Skin epidermis (tissue), 12 donors: Measurements from ENCODE around the gene KNTC1.
"Not testable (repeated sequence)": the region's sequence is repeated elsewhere in the genome, so short reads cannot be mapped to it uniquely, and the experiment has no call there.

Experiments used
- H3K27ac ChIP-seq, 21 experiments: fragments of 200-600 bp; sonication (generic) in 11 of 21; one replicate each; pipeline ENCODE4 v1.5.0; 2020; ENCODE audit warnings: mild to moderate bottlenecking in 3 of 21, inconsistent platforms in 2 of 21, moderate library complexity in 2 of 21
- H3K4me3 ChIP-seq, 7 experiments: fragments of 200-600 bp; sonication (generic) in 2 of 7; one replicate each; pipeline ENCODE4 v1.5.0; 2020; ENCODE audit warnings: inconsistent platforms in 2 of 7, mild to moderate bottlenecking in 2 of 7, moderate library complexity in 1 of 7

KNTC1 gene

GRCh38 chr12:122503783-122504590 is 23.1 kb upstream of the KNTC1 start:
- Histone ChIP-seq H3K27ac (no peak overlapping the region), H3K4me3 (no peak overlapping the region)

GRCh38 chr12:122505419-122506051 is 21.5 kb upstream of the KNTC1 start:
- Histone ChIP-seq H3K4me3 (no peak overlapping the region), H3K27ac (no peak overlapping the region)

DNA sequence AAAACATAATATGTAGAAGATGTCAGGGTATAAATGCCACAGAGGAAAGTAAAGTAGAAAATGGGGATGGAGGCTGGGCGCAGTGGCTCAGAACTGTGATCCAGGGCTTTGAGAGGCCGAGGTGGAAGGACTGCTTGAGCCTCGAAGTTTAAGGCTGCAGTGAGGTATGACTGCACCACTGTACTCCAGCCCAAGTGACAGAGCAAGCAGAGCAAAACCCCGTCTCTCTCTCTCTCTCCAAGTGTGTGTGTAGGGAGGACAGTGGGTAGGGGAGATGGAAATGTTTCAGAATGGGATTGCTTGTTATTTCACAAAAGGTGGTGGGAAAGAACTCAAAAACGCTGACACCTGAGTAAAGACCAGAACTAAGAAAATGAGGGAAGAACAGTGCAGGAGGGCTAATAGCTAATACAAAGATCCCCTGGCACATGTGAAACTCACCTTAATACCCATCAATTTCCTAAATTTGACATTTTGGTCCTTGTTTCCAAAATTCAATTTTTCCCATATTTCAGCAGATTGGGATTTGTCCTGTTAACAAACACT is 20.6 kb upstream of the KNTC1 start:
- Histone ChIP-seq H3K27ac (no peak overlapping the region), H3K4me3 (no peak overlapping the region)

DNA sequence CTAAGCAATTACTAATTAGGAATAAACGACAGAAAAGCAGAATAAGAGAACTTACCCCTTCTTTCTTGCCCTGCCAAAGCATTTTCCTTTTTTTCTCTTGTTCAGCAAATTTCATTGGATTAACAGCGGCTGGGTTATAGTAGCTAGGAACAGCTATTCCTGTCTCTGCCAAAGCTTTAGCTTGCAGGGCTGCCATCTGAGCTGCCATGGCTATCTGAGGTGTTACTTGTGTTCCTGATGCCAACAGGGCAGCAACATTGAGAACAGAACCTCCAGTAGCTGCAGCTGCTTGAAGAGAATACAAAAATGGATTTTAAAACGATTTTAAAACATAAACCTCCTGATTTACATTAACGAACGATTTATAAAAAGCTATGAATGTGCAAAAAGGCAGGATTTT is 18.9 kb upstream of the KNTC1 start:
- Histone ChIP-seq H3K27ac (no peak overlapping the region), H3K4me3 (no peak overlapping the region)

- H3K4me3 ChIP-seq = not testable (repeated sequence)
These were observed 14.0 kb upstream of the KNTC1 start for GRCh38 chr12:122513028-122513427.

GRCh38 chr12:122513660-122514059 is 13.4 kb upstream of the KNTC1 start:
- Histone ChIP-seq H3K27ac (no peak overlapping the region), H3K4me3 (no peak overlapping the region)

More at GRCh38 chr12:122513028-122513427, 14.0 kb upstream of the KNTC1 start:
- H3K27ac ChIP-seq = not testable (repeated sequence)

DNA sequence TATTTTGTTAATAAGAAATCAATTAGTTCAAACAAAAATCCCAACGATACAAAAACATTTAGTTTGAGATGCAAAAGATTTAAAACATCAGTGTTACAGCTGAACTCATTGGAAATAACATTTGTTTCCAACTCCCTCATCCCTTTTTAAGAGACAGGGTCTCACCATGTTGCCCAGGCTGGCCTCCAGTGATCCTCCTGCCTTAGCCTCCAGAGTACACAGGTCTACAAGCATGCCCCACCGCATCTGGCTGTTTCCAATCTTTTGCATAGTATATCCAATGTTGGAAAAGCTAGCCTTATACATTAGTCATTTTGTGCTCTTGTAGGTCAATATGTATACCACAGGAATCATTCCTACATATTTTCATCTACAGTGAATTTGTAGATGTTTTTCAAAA is 11.8 kb upstream of the KNTC1 start:
- H3K4me3 ChIP-seq = no peak overlapping the region
- H3K27ac ChIP-seq = no peak overlapping the region

- Histone ChIP-seq H3K4me3 (no peak overlapping the region), H3K27ac (no peak overlapping the region)
These were observed 10.3 kb upstream of the KNTC1 start for GRCh38 chr12:122516544-122517361.

- no peak overlapping the region for H3K27ac ChIP-seq
- H3K4me3 ChIP-seq = no peak overlapping the region
These were observed 9.2 kb upstream of the KNTC1 start for GRCh38 chr12:122517877-122518276.

DNA sequence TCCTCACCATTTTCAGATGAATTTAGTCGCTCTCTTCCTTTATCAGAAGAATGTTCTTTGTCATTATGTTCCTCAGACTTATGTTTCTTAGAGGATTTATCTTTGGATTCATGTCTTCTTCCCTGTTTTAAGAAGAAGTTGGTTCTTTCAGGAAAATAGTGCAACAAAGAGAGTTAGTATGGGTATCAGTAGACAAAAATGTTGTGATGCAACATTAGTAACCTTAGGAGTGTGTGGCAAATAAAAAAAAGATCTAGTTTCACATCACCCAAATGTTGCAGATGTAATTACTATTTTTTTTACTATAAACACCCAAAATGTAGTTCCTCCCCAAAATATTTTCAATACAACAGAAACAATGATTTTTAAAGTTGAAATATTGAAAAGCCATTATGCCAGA is 8.1 kb upstream of the KNTC1 start:
- no peak overlapping the region for H3K27ac ChIP-seq
- H3K4me3 ChIP-seq = no peak overlapping the region

GRCh38 chr12:122519418-122519817 is 7.6 kb upstream of the KNTC1 start:
- no peak overlapping the region for H3K4me3 ChIP-seq
- H3K27ac ChIP-seq = no peak overlapping the region

DNA sequence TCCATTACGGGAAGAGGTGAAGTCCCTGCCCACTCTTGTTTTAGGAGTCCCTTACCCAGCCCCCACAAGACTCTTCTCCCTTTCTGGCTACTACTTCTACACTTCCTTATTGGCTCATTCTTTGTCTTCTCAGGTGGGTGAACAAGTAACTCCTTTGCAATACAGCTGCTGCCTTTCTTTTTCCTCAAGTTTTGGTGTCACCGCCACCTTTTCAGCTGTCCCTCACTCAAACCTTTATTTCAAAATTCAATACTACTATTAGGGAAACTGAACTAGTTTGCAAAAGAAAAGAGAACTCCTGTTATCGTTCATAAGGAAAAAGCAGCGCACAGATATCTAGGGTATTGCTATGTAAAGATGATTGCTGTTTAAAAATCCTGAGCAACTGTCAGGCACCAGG is 6.4 kb upstream of the KNTC1 start:
- no peak overlapping the region for H3K4me3 ChIP-seq
- no peak overlapping the region for H3K27ac ChIP-seq

- H3K27ac ChIP-seq = peak overlapping the region in 1 of 21 experiments; percentile 47
- no peak overlapping the region for H3K4me3 ChIP-seq
These were observed 3.8 kb upstream of the KNTC1 start for GRCh38 chr12:122523280-122523679.

- peak overlapping the region in 6 of 7 experiments; percentile 44 to 81 (median 74) for H3K4me3 ChIP-seq
These were observed 3.0 kb upstream of the KNTC1 start for GRCh38 chr12:122523846-122524718.

DNA sequence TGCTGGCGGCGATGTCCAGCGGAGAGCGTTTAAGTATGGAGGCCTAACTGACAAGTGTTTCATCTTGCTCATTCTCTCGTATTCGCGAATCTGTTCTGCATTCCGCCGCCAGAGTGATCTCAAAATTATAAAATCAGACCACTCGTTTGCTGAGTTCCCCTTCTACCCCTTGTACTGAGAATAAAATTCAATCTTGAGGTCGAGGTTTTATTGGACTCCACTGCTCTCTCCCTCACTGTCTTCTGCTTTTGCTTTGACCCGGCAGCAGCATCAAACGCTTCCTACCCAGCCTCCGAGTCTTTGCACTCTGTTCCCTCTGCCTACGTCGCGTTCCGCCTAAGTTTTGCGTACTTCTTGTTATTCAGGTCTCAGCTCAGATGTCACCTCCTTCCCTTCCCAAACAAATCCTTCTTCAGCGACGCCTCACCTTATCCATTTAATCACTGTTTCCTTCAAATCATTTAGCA is 462 bp downstream of the KNTC1 start:
- Histone ChIP-seq H3K27ac (peak overlapping the region; percentile 14 to 100 (median 96)), H3K4me3 (peak overlapping the region; percentile 44 to 81 (median 73))

More at GRCh38 chr12:122523846-122524718, 3.0 kb upstream of the KNTC1 start:
- H3K27ac ChIP-seq = peak overlapping the region in 4 of 21 experiments; percentile 31 to 76 (median 62)

DNA sequence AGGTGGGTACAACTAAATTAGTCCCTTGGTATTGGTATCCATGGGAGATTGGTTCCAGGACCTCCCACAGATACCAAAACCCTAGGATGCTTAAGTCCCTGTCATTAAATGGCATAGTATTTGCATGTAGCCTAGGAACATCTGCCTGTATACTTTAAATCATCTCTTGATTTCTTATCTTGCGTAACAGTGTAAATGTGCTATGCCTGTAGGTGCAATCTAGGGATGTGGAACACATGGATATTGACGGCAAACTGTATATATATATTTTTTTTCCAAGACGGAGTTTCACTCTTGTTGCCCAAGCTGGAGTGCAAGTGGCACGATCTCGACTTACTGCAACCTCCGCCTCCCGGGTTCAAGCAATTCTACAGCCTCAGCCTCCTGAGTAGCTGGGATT is 1.5 kb downstream of the KNTC1 start:
- H3K27ac ChIP-seq = no peak overlapping the region
- H3K4me3 ChIP-seq = no peak overlapping the region

- Histone ChIP-seq H3K4me3 (no peak overlapping the region), H3K27ac (no peak overlapping the region)
These were observed 1.9 kb downstream of the KNTC1 start for GRCh38 chr12:122528992-122529391.

DNA sequence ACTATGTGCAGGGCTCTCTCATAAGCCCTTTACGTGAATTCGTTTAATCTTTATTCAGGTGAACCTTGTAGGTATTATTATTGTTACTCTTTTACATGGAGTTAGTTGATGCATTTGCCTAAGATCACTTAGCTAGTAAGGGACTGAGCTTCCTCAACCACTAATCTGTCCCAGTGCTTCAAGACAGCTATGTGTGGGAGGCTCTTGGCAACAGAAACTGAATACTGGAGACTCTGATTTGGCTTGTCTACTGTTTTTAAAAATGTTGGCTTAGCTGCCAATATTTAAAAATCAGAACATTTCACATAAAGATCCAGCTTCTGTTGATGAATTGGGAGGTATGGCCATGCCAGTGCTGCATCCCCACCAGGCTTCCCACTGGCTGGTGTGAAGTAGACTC is 6.8 kb downstream of the KNTC1 start:
- Histone ChIP-seq H3K27ac (no peak overlapping the region), H3K4me3 (no peak overlapping the region)

DNA sequence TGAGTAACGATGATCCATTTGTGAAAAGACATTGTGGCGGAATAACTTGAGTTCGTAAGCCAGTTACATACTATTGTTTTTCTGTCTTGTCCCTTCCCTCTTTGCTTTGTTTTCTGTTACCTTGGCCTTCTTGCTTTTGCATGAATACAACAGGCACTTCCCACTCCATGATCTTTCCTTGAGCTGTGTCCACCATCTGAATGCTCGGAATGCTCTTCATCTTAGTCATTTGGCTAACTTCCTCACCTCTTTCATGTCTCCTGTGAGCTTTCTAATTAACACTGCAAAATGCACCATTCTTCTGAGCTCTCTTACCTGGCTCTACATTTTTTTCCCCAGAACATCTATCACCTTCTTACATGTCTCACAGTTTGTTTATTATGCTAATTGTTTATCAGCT is 10.0 kb downstream of the KNTC1 start:
- H3K4me3 ChIP-seq = no peak overlapping the region
- no peak overlapping the region for H3K27ac ChIP-seq
